GM23338 (cell line): Measurements from ENCODE around the gene ZFR. TPM values are rescaled to one million over a fixed set of nuclear protein-coding genes. Genes with fewer than 3 reads are reported as not detected.

Source experiments
- ATAC-seq: fragments of 200-7000 bp; cut with Tn5 transposase; 3 replicates; pipeline ENCODE4 v1.9.1; 2020
- DNase-seq: peaks from one replicate; pipeline ENCODE4 v3.0.0-alpha.2; 2015; ENCODE audit warnings: low spot score
- H2AFZ ChIP-seq: fragments of 200-600 bp; sonication (generic); 2 replicates; pipeline ENCODE4 v1.8.0; 2016; ENCODE audit warnings: antibody characterized with exemption, mild to moderate bottlenecking, moderate library complexity
- H3F3A ChIP-seq: fragments of 200-600 bp; sonication (generic); replicated peaks from 2 replicates; pipeline ENCODE4 v1.8.0; 2017; ENCODE audit warnings: antibody characterized with exemption, mixed run types, low read depth
- H3K27ac ChIP-seq: fragments of 200-600 bp; sonication (generic); 2 replicates; pipeline ENCODE4 v1.6.1; 2016; ENCODE audit warnings: low read depth
- H3K27me3 ChIP-seq: fragments of 200-600 bp; sonication (generic); 2 replicates; pipeline ENCODE4 v1.8.0; 2016; ENCODE audit warnings: mild to moderate bottlenecking, mixed run types, moderate library complexity; ENCODE audit not compliant: insufficient read depth
- H3K36me3 ChIP-seq: fragments of 200-600 bp; sonication (generic); 2 replicates; pipeline ENCODE4 v1.8.0; 2016; ENCODE audit warnings: mild to moderate bottlenecking; ENCODE audit not compliant: insufficient read depth
- H3K4me1 ChIP-seq: fragments of 200-600 bp; sonication (generic); 2 replicates; pipeline ENCODE4 v1.8.0; 2016; ENCODE audit warnings: mild to moderate bottlenecking, moderate library complexity; ENCODE audit not compliant: insufficient read depth
- H3K4me2 ChIP-seq: fragments of 200-600 bp; sonication (generic); 2 replicates; pipeline ENCODE4 v1.7.1; 2017; ENCODE audit warnings: mixed run types
- H3K4me3 ChIP-seq: fragments of 200-600 bp; sonication (generic); 2 replicates; pipeline ENCODE4 v1.6.1; 2016; ENCODE audit warnings: mixed run types
- H3K79me2 ChIP-seq: fragments of 200-600 bp; sonication (generic); replicated peaks from 2 replicates; pipeline ENCODE4 v1.8.0; 2017; ENCODE audit warnings: mild to moderate bottlenecking; ENCODE audit not compliant: insufficient read depth
- H3K9me2 ChIP-seq: fragments of 200-600 bp; sonication (generic); 2 replicates; pipeline ENCODE4 v1.8.0; 2017; ENCODE audit not compliant: insufficient read depth
- H4K20me1 ChIP-seq: fragments of 200-600 bp; sonication (generic); replicated peaks from 2 replicates; pipeline ENCODE4 v1.8.0; 2017; ENCODE audit warnings: mild to moderate bottlenecking; ENCODE audit not compliant: insufficient read depth
- H3K27ac Mint-ChIP-seq: 2 replicates; pipeline ENCODE4 v1.8.0; 2020; ENCODE audit warnings: inconsistent platforms, mild to moderate bottlenecking, moderate library complexity, mixed read lengths
- H3K27me3 Mint-ChIP-seq: 3 replicates; pipeline ENCODE4 v1.8.0; 2022; ENCODE audit warnings: low read depth, mild to moderate bottlenecking, moderate library complexity, mixed read lengths, inconsistent platforms; ENCODE audit not compliant: insufficient read depth, poor library complexity
- H3K36me3 Mint-ChIP-seq: 3 replicates; pipeline ENCODE4 v1.8.0; 2021; ENCODE audit warnings: low read depth, mild to moderate bottlenecking, inconsistent platforms, moderate library complexity, mixed read lengths
- H3K4me1 Mint-ChIP-seq: 3 replicates; pipeline ENCODE4 v1.8.0; 2020; ENCODE audit warnings: mild to moderate bottlenecking, inconsistent platforms, mixed read lengths
- H3K4me3 Mint-ChIP-seq: 3 replicates; pipeline ENCODE4 v1.8.0; 2021; ENCODE audit warnings: moderate library complexity, mild to moderate bottlenecking, inconsistent platforms, mixed read lengths
- H3K9me3 Mint-ChIP-seq: 3 replicates; pipeline ENCODE4 v1.8.0; 2020; ENCODE audit warnings: moderate library complexity, mild to moderate bottlenecking, inconsistent platforms, mixed read lengths
- CREB1 ChIP-seq: fragments of 250-450 bp; sonication (Bioruptor Pico); IDR thresholded peaks from 2 replicates; pipeline ENCODE4 v1.5.0; 2020; ENCODE audit warnings: low read depth, mild to moderate bottlenecking, moderate library complexity
- EZH2 ChIP-seq: fragments of 200-600 bp; sonication (generic); IDR thresholded peaks from one replicate; pipeline ENCODE4 v1.8.0; 2017; ENCODE audit warnings: antibody characterized with exemption, mild to moderate bottlenecking, low read depth; ENCODE audit not compliant: unreplicated experiment
- EZH2phosphoT487 ChIP-seq: fragments of 200-600 bp; sonication (generic); IDR thresholded peaks from one replicate; pipeline ENCODE4 v1.8.1; 2018; ENCODE audit warnings: antibody characterized with exemption; ENCODE audit not compliant: unreplicated experiment
- JUNB ChIP-seq: IDR thresholded peaks from one replicate; pipeline ENCODE4 v1.6.1; 2016; ENCODE audit warnings: antibody characterized with exemption; ENCODE audit not compliant: unreplicated experiment
- NANOG ChIP-seq: IDR thresholded peaks from 2 replicates; pipeline ENCODE4 v1.6.1; 2016; ENCODE audit warnings: antibody characterized with exemption, borderline replicate concordance
- POLR2AphosphoS5 ChIP-seq: IDR thresholded peaks from 2 replicates; pipeline ENCODE4 v1.6.1; 2016; ENCODE audit warnings: antibody characterized with exemption, low read depth
- STAT1 ChIP-seq: IDR thresholded peaks from one replicate; pipeline ENCODE4 v1.6.1; 2016; ENCODE audit warnings: antibody characterized with exemption; ENCODE audit not compliant: unreplicated experiment
- ZNF114 ChIP-seq: fragments of 250-450 bp; sonication (Bioruptor Pico); IDR thresholded peaks from 2 replicates; pipeline ENCODE4 v1.5.0; 2020; ENCODE audit warnings: mild to moderate bottlenecking, moderate library complexity
- ZNF331 ChIP-seq: fragments of 250-450 bp; sonication (Bioruptor Pico); IDR thresholded peaks from 2 replicates; pipeline ENCODE4 v1.5.0; 2020; ENCODE audit warnings: low read depth, mild to moderate bottlenecking, moderate library complexity
- polyA plus RNA-seq: library from polyadenylated mRNA; unstranded; fragments of >200 nt; fragmentation: Nextera tagmentation; extraction: Ambion mirVana; gene quantifications from 2 replicates; pipeline ENCODE4 v1.2.1, GENCODE V29; 2016
- total RNA-seq: library from RNA; depleted of rRNA; stranded (reverse); fragments of >200 nt; shearing (Covaris generic); gene quantifications from 2 replicates; pipeline ENCODE4 v1.2.3, GENCODE V29; 2014
- TF ChIP-seq, protein P1 (sequence below): fragments of 250-450 bp; sonication (Bioruptor Pico); IDR thresholded peaks from 2 replicates; pipeline ENCODE4 v1.5.0; 2020; ENCODE audit warnings: mild to moderate bottlenecking, moderate library complexity
- TF ChIP-seq, protein P2 (sequence below): IDR thresholded peaks from one replicate; pipeline ENCODE4 v1.6.1; 2018; ENCODE audit warnings: antibody characterized with exemption; ENCODE audit not compliant: unreplicated experiment
- TF ChIP-seq, protein P3 (sequence below), 2 experiments: fragments of 200-600 bp in 1 of 2; sonication (generic) in 1 of 2; conservative IDR thresholded peaks; 2 replicates each; pipeline versions ENCODE4 v1.5.1 to v1.6.1; 2016 to 2017; ENCODE audit warnings: antibody characterized with exemption in 2 of 2, low read depth in 2 of 2, mild to moderate bottlenecking in 2 of 2, moderate library complexity in 1 of 2
- TF ChIP-seq, protein P4 (sequence below): IDR thresholded peaks from 2 replicates; pipeline ENCODE4 v1.6.1; 2016; ENCODE audit warnings: antibody characterized with exemption

ZFR gene
- total and polyA plus RNA-seq, 2 experiments from 2014 or later = 92.4 to 103 TPM

DNA sequence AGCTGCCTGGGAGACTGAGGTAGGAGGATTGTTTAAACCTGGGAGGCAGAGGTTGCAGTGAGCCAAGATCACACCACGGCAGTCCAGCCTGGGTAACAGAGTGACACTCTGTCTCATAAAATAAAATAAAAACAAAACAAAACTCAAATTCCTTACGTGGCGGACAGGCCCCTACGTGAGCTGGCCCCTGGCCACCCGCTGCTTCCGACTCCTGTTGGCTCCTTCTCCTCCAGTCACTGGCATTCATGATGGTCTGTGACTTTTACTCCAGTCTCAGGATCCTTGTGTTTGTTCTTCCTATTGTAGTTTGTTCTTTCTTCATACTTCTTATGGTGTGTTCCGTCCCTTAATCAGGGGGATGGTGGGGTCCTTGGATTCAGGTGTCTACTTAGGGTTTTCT, 28.5 kb upstream of the ZFR start:
- Histone ChIP-seq H3K4me2 (no peak overlapping the region), H3K79me2 (no peaks in the 10 kb centered on the region), H3K9me2 (no peaks in the 10 kb centered on the region), H3K27me3 (no peaks in the 10 kb centered on the region), H3K4me1 (no peaks in the 10 kb centered on the region), H2AFZ (no peak overlapping the region), H3K36me3 (no peaks in the 10 kb centered on the region), H3K27ac (no peak overlapping the region), H3K4me3 (no peak overlapping the region), H4K20me1 (no peaks in the 10 kb centered on the region), H3F3A (no peaks in the 10 kb centered on the region)
- no peak for DNase-seq
- TF ChIP-seq CREB1 (CRISPR knock-in tag) (no peak), ZNF114 (CRISPR knock-in tag) (no peak), POLR2AphosphoS5 (no peak), EZH2 (no peak), NANOG (no peak), EZH2phosphoT487 (no peak), STAT1 (no peak), ZNF331 (CRISPR knock-in tag) (no peak), JUNB (no peak)
- TF ChIP-seq, protein P1, sequence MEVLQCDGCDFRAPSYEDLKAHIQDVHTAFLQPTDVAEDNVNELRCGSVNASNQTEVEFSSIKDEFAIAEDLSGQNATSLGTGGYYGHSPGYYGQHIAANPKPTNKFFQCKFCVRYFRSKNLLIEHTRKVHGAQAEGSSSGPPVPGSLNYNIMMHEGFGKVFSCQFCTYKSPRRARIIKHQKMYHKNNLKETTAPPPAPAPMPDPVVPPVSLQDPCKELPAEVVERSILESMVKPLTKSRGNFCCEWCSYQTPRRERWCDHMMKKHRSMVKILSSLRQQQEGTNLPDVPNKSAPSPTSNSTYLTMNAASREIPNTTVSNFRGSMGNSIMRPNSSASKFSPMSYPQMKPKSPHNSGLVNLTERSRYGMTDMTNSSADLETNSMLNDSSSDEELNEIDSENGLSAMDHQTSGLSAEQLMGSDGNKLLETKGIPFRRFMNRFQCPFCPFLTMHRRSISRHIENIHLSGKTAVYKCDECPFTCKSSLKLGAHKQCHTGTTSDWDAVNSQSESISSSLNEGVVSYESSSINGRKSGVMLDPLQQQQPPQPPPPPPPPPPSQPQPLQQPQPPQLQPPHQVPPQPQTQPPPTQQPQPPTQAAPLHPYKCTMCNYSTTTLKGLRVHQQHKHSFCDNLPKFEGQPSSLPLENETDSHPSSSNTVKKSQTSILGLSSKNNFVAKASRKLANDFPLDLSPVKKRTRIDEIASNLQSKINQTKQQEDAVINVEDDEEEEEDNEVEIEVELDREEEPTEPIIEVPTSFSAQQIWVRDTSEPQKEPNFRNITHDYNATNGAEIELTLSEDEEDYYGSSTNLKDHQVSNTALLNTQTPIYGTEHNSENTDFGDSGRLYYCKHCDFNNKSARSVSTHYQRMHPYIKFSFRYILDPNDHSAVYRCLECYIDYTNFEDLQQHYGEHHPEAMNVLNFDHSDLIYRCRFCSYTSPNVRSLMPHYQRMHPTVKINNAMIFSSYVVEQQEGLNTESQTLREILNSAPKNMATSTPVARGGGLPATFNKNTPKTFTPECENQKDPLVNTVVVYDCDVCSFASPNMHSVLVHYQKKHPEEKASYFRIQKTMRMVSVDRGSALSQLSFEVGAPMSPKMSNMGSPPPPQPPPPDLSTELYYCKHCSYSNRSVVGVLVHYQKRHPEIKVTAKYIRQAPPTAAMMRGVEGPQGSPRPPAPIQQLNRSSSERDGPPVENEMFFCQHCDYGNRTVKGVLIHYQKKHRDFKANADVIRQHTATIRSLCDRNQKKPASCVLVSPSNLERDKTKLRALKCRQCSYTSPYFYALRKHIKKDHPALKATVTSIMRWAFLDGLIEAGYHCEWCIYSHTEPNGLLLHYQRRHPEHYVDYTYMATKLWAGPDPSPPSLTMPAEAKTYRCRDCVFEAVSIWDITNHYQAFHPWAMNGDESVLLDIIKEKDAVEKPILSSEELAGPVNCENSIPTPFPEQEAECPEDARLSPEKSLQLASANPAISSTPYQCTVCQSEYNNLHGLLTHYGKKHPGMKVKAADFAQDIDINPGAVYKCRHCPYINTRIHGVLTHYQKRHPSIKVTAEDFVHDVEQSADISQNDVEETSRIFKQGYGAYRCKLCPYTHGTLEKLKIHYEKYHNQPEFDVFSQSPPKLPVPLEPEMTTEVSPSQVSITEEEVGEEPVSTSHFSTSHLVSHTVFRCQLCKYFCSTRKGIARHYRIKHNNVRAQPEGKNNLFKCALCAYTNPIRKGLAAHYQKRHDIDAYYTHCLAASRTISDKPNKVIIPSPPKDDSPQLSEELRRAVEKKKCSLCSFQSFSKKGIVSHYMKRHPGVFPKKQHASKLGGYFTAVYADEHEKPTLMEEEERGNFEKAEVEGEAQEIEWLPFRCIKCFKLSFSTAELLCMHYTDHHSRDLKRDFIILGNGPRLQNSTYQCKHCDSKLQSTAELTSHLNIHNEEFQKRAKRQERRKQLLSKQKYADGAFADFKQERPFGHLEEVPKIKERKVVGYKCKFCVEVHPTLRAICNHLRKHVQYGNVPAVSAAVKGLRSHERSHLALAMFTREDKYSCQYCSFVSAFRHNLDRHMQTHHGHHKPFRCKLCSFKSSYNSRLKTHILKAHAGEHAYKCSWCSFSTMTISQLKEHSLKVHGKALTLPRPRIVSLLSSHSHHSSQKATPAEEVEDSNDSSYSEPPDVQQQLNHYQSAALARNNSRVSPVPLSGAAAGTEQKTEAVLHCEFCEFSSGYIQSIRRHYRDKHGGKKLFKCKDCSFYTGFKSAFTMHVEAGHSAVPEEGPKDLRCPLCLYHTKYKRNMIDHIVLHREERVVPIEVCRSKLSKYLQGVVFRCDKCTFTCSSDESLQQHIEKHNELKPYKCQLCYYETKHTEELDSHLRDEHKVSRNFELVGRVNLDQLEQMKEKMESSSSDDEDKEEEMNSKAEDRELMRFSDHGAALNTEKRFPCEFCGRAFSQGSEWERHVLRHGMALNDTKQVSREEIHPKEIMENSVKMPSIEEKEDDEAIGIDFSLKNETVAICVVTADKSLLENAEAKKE (CRISPR knock-in tag) = no peak
- TF ChIP-seq, protein P2, sequence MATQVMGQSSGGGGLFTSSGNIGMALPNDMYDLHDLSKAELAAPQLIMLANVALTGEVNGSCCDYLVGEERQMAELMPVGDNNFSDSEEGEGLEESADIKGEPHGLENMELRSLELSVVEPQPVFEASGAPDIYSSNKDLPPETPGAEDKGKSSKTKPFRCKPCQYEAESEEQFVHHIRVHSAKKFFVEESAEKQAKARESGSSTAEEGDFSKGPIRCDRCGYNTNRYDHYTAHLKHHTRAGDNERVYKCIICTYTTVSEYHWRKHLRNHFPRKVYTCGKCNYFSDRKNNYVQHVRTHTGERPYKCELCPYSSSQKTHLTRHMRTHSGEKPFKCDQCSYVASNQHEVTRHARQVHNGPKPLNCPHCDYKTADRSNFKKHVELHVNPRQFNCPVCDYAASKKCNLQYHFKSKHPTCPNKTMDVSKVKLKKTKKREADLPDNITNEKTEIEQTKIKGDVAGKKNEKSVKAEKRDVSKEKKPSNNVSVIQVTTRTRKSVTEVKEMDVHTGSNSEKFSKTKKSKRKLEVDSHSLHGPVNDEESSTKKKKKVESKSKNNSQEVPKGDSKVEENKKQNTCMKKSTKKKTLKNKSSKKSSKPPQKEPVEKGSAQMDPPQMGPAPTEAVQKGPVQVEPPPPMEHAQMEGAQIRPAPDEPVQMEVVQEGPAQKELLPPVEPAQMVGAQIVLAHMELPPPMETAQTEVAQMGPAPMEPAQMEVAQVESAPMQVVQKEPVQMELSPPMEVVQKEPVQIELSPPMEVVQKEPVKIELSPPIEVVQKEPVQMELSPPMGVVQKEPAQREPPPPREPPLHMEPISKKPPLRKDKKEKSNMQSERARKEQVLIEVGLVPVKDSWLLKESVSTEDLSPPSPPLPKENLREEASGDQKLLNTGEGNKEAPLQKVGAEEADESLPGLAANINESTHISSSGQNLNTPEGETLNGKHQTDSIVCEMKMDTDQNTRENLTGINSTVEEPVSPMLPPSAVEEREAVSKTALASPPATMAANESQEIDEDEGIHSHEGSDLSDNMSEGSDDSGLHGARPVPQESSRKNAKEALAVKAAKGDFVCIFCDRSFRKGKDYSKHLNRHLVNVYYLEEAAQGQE = no peak
- TF ChIP-seq, protein P3, sequence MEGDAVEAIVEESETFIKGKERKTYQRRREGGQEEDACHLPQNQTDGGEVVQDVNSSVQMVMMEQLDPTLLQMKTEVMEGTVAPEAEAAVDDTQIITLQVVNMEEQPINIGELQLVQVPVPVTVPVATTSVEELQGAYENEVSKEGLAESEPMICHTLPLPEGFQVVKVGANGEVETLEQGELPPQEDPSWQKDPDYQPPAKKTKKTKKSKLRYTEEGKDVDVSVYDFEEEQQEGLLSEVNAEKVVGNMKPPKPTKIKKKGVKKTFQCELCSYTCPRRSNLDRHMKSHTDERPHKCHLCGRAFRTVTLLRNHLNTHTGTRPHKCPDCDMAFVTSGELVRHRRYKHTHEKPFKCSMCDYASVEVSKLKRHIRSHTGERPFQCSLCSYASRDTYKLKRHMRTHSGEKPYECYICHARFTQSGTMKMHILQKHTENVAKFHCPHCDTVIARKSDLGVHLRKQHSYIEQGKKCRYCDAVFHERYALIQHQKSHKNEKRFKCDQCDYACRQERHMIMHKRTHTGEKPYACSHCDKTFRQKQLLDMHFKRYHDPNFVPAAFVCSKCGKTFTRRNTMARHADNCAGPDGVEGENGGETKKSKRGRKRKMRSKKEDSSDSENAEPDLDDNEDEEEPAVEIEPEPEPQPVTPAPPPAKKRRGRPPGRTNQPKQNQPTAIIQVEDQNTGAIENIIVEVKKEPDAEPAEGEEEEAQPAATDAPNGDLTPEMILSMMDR (conservative IDR thresholded peaks at IDR 0.05; ENCODE audit: low read depth in 2 of 2) = no peak
- TF ChIP-seq, protein P4, sequence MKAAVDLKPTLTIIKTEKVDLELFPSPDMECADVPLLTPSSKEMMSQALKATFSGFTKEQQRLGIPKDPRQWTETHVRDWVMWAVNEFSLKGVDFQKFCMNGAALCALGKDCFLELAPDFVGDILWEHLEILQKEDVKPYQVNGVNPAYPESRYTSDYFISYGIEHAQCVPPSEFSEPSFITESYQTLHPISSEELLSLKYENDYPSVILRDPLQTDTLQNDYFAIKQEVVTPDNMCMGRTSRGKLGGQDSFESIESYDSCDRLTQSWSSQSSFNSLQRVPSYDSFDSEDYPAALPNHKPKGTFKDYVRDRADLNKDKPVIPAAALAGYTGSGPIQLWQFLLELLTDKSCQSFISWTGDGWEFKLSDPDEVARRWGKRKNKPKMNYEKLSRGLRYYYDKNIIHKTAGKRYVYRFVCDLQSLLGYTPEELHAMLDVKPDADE = no peak
- Mint-ChIP-seq H3K4me1 (peaks cover 14% of the 10 kb centered on the region), H3K27ac (no peak overlapping the region), H3K27me3 (no peaks in the 10 kb centered on the region), H3K9me3 (no peaks in the 10 kb centered on the region), H3K36me3 (no peaks in the 10 kb centered on the region), H3K4me3 (no peak overlapping the region)
- no peak for ATAC-seq
